Ascending aorta (tissue), 2 donors: ENCODE measurements around the gene CFAP77. TPM values are rescaled to one million over a fixed set of nuclear protein-coding genes. Genes with fewer than 3 reads are reported as not detected.

Source experiments
- DNase-seq, 2 donors: peaks; one replicate each; pipeline ENCODE4 v3.0.0-alpha.2; 2019; ENCODE audit warnings: low spot score in 2 of 2
- H3K27ac ChIP-seq, 2 donors: fragments of 200-600 bp; sonication (generic); one replicate each; pipeline ENCODE4 v1.5.1; 2016 to 2017; ENCODE audit warnings: mild to moderate bottlenecking in 1 of 2
- H3K27me3 ChIP-seq: fragments of 200-600 bp; sonication (generic); one replicate; pipeline ENCODE4 v1.5.1; 2017
- H3K36me3 ChIP-seq, 2 donors: fragments of 200-600 bp; sonication (generic); one replicate each; pipeline ENCODE4 v1.5.1; 2016
- H3K4me1 ChIP-seq, 2 donors: fragments of 200-600 bp; sonication (generic); one replicate each; pipeline ENCODE4 v1.5.1; 2016 to 2017; ENCODE audit warnings: mild to moderate bottlenecking in 1 of 2
- H3K4me3 ChIP-seq, 2 donors: fragments of 200-600 bp; sonication (generic); one replicate each; pipeline ENCODE4 v1.5.1; 2016 to 2017; ENCODE audit warnings: mild to moderate bottlenecking in 1 of 2
- H3K9me3 ChIP-seq, 2 donors: fragments of 200-600 bp; sonication (generic); one replicate each; pipeline ENCODE4 v1.5.1; 2016
- CTCF ChIP-seq, 3 experiments: fragments of 200-600 bp in 2 of 3; fragments of 450-650 bp in 1 of 3; sonication (generic) in 2 of 3; IDR thresholded peaks; one replicate each; pipeline ENCODE4 v1.5.1; 2016 to 2019; ENCODE audit warnings: antibody characterized with exemption in 3 of 3, mild to moderate bottlenecking in 1 of 3, moderate library complexity in 1 of 3
- intact Hi-C: fragments of 100-400 bp; cut with DNase I; formaldehyde crosslinking; loops from one replicate; pipeline ENCODE4 v1.15.1; 2023
- total RNA-seq: library from RNA; depleted of rRNA; stranded (reverse); fragments of >200 nt; gene quantifications from one replicate; pipeline ENCODE4 v1.1.0, GENCODE V29; 2016

The CFAP77 gene
- total RNA-seq, 1 donor from 2014 or later, result not detected

GRCh38 chr9:132589148-132590036, 179.4 kb downstream of the CFAP77 start:
- Histone ChIP-seq H3K36me3 (peaks cover 0 to 9% of the 10 kb centered on the region in 2 donors), H3K4me3 (no peak overlapping the region), H3K27ac (no peak overlapping the region), H3K9me3 (no peaks in the 10 kb centered on the region), H3K27me3 (peaks cover 34% of the 10 kb centered on the region), H3K4me1 (no peaks in the 10 kb centered on the region)
- intact Hi-C loops, result no loop called here
- TF ChIP-seq CTCF (IDR thresholded peaks at IDR 0.05), result no peak
- DNase-seq, result no peak

GRCh38 chr9:132590037-132590317, 180.0 kb downstream of the CFAP77 start:
- DNase-seq, result no peak
- H3K4me3 ChIP-seq, result no peak overlapping the region
- no peak for TF ChIP-seq CTCF (IDR thresholded peaks at IDR 0.05)
- H3K27me3 ChIP-seq, result peaks cover 34% of the 10 kb centered on the region
- no peaks in the 10 kb centered on the region for H3K4me1 ChIP-seq
- peaks cover 5 to 15% of the 10 kb centered on the region in 2 donors for H3K36me3 ChIP-seq
- no peak overlapping the region for H3K27ac ChIP-seq
- intact Hi-C loops, result no loop called here
- no peaks in the 10 kb centered on the region for H3K9me3 ChIP-seq

- no peak for DNase-seq
- Histone ChIP-seq H3K9me3 (no peaks in the 10 kb centered on the region), H3K27ac (no peak overlapping the region), H3K4me1 (no peaks in the 10 kb centered on the region), H3K4me3 (no peak overlapping the region), H3K36me3 (peaks cover 5 to 20% of the 10 kb centered on the region in 2 donors), H3K27me3 (peaks cover 34% of the 10 kb centered on the region)
- intact Hi-C loops, result no loop called here
- no peak for TF ChIP-seq CTCF (IDR thresholded peaks at IDR 0.05)
Observed at GRCh38 chr9:132590318-132591182, 180.5 kb downstream of the CFAP77 start.

GRCh38 chr9:132591244-132591643, 181.2 kb downstream of the CFAP77 start:
- TF ChIP-seq CTCF (IDR thresholded peaks at IDR 0.05), result no peak
- H3K4me1 ChIP-seq, result no peaks in the 10 kb centered on the region
- peaks cover 34% of the 10 kb centered on the region for H3K27me3 ChIP-seq
- no peaks in the 10 kb centered on the region for H3K9me3 ChIP-seq
- peaks cover 8 to 26% of the 10 kb centered on the region in 2 donors for H3K36me3 ChIP-seq
- no peak for DNase-seq
- intact Hi-C loops, result no loop called here
- no peak overlapping the region for H3K4me3 ChIP-seq
- H3K27ac ChIP-seq, result no peak overlapping the region

GRCh38 chr9:132591751-132592314, 181.8 kb downstream of the CFAP77 start:
- DNase-seq, result no peak
- H3K27me3 ChIP-seq, result peaks cover 32% of the 10 kb centered on the region
- no peak overlapping the region for H3K27ac ChIP-seq
- H3K9me3 ChIP-seq, result no peaks in the 10 kb centered on the region
- H3K36me3 ChIP-seq, result peaks cover 8 to 32% of the 10 kb centered on the region in 2 donors
- no peak overlapping the region for H3K4me3 ChIP-seq
- intact Hi-C loops, result no loop called here
- TF ChIP-seq CTCF (IDR thresholded peaks at IDR 0.05), result no peak
- H3K4me1 ChIP-seq, result no peaks in the 10 kb centered on the region
